NCI-H1694 (cell line): Measurements from ENCODE around the gene TTC6.
"Not testable (repeated sequence)": the region's sequence is repeated elsewhere in the genome, so short reads cannot be mapped to it uniquely, and the experiment has no call there.

Experiments used
- DNase-seq: peaks from one replicate; lab custom pipeline; 2025; lab: John Stamatoyannopoulos, UW

The TTC6 gene

GRCh38 chr14:37594971-37595808, at the start of gene TTC6, which contains the start of gene FOXA1:
TTC6 (plus strand) TSS chr14:37595629; CDS start chr14:37622065, 26,436 bp downstream.
FOXA1 (minus strand) TSS chr14:37595249; CDS start chr14:37594972, 277 bp downstream.
- DNase-seq, result peak; percentile 32

- no peak for DNase-seq
Measured at GRCh38 chr14:37546621-37547447, 48.6 kb upstream of the TTC6 start.

- no peak for DNase-seq
Measured at GRCh38 chr14:37550511-37550910, 44.9 kb upstream of the TTC6 start.

- no peak for DNase-seq
Measured at GRCh38 chr14:37551119-37551518, 44.3 kb upstream of the TTC6 start.

GRCh38 chr14:37553935-37554550, 41.4 kb upstream of the TTC6 start:
- no peak for DNase-seq

GRCh38 chr14:37555596-37555995, 39.8 kb upstream of the TTC6 start:
- not testable (repeated sequence) for DNase-seq

- DNase-seq, result no peak
Measured at GRCh38 chr14:37558740-37559139, 36.7 kb upstream of the TTC6 start.

- DNase-seq, result no peak
Measured at GRCh38 chr14:37559386-37559785, 36.0 kb upstream of the TTC6 start.

- no peak for DNase-seq
Measured at GRCh38 chr14:37563189-37563588, 32.2 kb upstream of the TTC6 start.

- DNase-seq, result no peak
Measured at GRCh38 chr14:37565550-37565949, 29.9 kb upstream of the TTC6 start.

- no peak for DNase-seq
Measured at GRCh38 chr14:37566811-37567371, 28.5 kb upstream of the TTC6 start.

GRCh38 chr14:37569729-37570128, 25.7 kb upstream of the TTC6 start:
- no peak for DNase-seq

- DNase-seq, result no peak
Measured at GRCh38 chr14:37571391-37571790, 24.0 kb upstream of the TTC6 start.

GRCh38 chr14:37573356-37573755, 22.1 kb upstream of the TTC6 start:
- no peak for DNase-seq

GRCh38 chr14:37579274-37579673, 16.2 kb upstream of the TTC6 start:
- DNase-seq, result no peak

GRCh38 chr14:37580146-37580545, 15.3 kb upstream of the TTC6 start:
- no peak for DNase-seq

GRCh38 chr14:37583358-37584210, 11.8 kb upstream of the TTC6 start:
- no peak for DNase-seq

- no peak for DNase-seq
Measured at GRCh38 chr14:37584211-37585100, 11.0 kb upstream of the TTC6 start.

GRCh38 chr14:37585101-37585511, 10.3 kb upstream of the TTC6 start:
- DNase-seq, result no peak
